ENCODE results near the gene CDK5R2. TPM values are rescaled to one million over a fixed set of nuclear protein-coding genes. Genes with fewer than 3 reads are reported as not detected.

Gene CDK5R2
- total and polyA plus RNA-seq, 2 of the 13 experiments (the other 11 are each of a cell fraction or from before 2014, with no cell fraction given): not detected

GRCh38 chr2:219001577-219002394 is 42.3 kb downstream of the CDK5R2 start (continued):
- TF ChIP-seq CCDC6 (CRISPR knock-in tag; IDR thresholded peaks at IDR 0.05): peak; percentile 67
- TF ChIP-seq ZNF446 (CRISPR knock-in tag; IDR thresholded peaks at IDR 0.05): peak; percentile 46; the same call in 1 of the 2 replicates
- peak; percentile 77 for TF ChIP-seq IKZF5 (CRISPR knock-in tag; IDR thresholded peaks at IDR 0.05)
- TF ChIP-seq ZNF17 (CRISPR knock-in tag; IDR thresholded peaks at IDR 0.05): no peak
- no peak for TF ChIP-seq SMARCE1 (IDR thresholded peaks at IDR 0.05; ENCODE audit: borderline replicate concordance)
- TF ChIP-seq IRF9 (CRISPR knock-in tag; IDR thresholded peaks at IDR 0.05; ENCODE audit: borderline replicate concordance): peak; percentile 77; the same call in 1 of the 2 replicates
- TF ChIP-seq RARA (CRISPR knock-in tag; IDR thresholded peaks at IDR 0.05): peak; percentile 85
- 0 out of 2 replicates have a peak, but pooled peaks have one; percentile 64 for TF ChIP-seq ZC3H13 (CRISPR knock-in tag; IDR thresholded peaks at IDR 0.05)
- TF ChIP-seq ZNF564 (CRISPR knock-in tag; IDR thresholded peaks at IDR 0.05): peak; percentile 66
- no peak for TF ChIP-seq ELF4 (CRISPR knock-in tag; IDR thresholded peaks at IDR 0.05; ENCODE audit: borderline replicate concordance)
- no peak for TF ChIP-seq KLF13 (CRISPR knock-in tag; IDR thresholded peaks at IDR 0.05)
- no peak for TF ChIP-seq ZNF577 (CRISPR knock-in tag; IDR thresholded peaks at IDR 0.05; ENCODE audit: borderline replicate concordance, low read depth)
- peak; percentile 96 for TF ChIP-seq MTF2 (CRISPR knock-in tag; IDR thresholded peaks at IDR 0.05; ENCODE audit: borderline replicate concordance)
- TF ChIP-seq E2F5 (CRISPR knock-in tag; conservative IDR thresholded peaks at IDR 0.05): no peak
- TF ChIP-seq HDAC1 (CRISPR knock-in tag; IDR thresholded peaks at IDR 0.05): peak; percentile 94
- no peak for TF ChIP-seq ZMYM2 (CRISPR knock-in tag; IDR thresholded peaks at IDR 0.05)
- TF ChIP-seq WIZ (CRISPR knock-in tag; IDR thresholded peaks at IDR 0.05): no peak
- TF ChIP-seq ZNF678 (CRISPR knock-in tag; IDR thresholded peaks at IDR 0.05): no peak
- TF ChIP-seq ZFX (CRISPR knock-in tag; IDR thresholded peaks at IDR 0.05; ENCODE audit: low read depth): peak; percentile 47
- TF ChIP-seq ZBTB14 (CRISPR knock-in tag; IDR thresholded peaks at IDR 0.05): 0 out of 2 replicates have a peak, but pooled peaks have one; percentile 31
- no peak for TF ChIP-seq PTBP1 (IDR thresholded peaks at IDR 0.05; ENCODE audit: low read depth, low read length, poor library complexity, severe bottlenecking)
- TF ChIP-seq RXRB (CRISPR knock-in tag; IDR thresholded peaks at IDR 0.05; ENCODE audit: borderline replicate concordance): peak; percentile 67
- TF ChIP-seq ZNF597 (CRISPR knock-in tag; IDR thresholded peaks at IDR 0.05): no peak
- TF ChIP-seq SP4 (CRISPR knock-in tag; IDR thresholded peaks at IDR 0.05): peak; percentile 79
- no peak for TF ChIP-seq ZNF775 (CRISPR knock-in tag; IDR thresholded peaks at IDR 0.05; ENCODE audit: borderline replicate concordance)
